Endometrial microvascular endothelial cells (primary cell): ENCODE results near the gene AMELY. TPM values are rescaled to one million over a fixed set of nuclear protein-coding genes. Genes with fewer than 3 reads are reported as not detected.
"Not testable (repeated sequence)": the region's sequence is repeated elsewhere in the genome, so short reads cannot be mapped to it uniquely, and the experiment has no call there.

Experiments used
- in situ Hi-C: cut with HindIII; loops from 2 replicates; pipeline ENCODE4 v1.10.0; 2017; ENCODE audit warnings: low sequenced_read_pairs, low pct_unique_long_range_greater_than_20kb; ENCODE audit errors: inconsistent ontology term
- total RNA-seq: library from RNA; depleted of rRNA; stranded (reverse); fragments of >200 nt; gene quantifications from one replicate; pipeline ENCODE4 v1.2.3, GENCODE V29; 2015; ENCODE audit errors: inconsistent ontology term

The AMELY gene, protein sequence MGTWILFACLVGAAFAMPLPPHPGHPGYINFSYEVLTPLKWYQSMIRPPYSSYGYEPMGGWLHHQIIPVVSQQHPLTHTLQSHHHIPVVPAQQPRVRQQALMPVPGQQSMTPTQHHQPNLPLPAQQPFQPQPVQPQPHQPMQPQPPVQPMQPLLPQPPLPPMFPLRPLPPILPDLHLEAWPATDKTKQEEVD
- not detected for total RNA-seq

DNA sequence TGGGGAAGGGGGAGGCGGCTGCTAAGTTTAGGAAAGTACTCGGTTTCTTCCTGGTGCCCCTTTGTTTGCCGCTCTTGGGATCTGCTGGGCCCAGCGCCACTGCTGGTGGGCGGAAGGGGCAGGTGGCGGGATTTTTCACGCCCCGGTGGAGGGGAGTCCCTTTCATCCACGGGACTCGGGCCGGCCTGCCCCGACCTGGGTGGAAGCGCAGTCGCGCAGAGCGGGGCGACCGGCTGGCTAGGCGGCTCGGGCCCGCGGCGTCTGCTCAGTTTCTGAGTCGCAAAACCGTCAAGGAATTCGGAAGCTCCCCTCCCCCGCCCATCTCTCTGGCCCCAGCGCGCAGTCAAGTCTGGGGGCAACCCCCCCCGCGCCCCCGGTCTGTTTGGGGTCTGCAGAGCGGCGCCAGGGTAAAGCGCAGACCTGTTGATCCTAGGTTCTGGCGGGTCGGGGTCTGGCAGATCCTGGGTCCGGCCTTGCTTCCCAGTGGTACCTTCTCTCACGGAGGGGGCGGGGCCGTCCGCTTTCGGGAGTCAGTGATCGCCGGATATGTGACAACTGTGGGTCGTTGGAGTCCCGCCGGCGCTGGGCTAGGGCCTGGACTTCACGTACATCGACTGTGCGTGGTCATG is at the start of gene AMELY:
Gene AMELY, minus strand, starts transcription at position 500 of the 629 bp plus-strand sequence. CDS start 39,144 bp downstream, outside the sequence.
- in situ Hi-C loops, result no loop called here

DNA sequence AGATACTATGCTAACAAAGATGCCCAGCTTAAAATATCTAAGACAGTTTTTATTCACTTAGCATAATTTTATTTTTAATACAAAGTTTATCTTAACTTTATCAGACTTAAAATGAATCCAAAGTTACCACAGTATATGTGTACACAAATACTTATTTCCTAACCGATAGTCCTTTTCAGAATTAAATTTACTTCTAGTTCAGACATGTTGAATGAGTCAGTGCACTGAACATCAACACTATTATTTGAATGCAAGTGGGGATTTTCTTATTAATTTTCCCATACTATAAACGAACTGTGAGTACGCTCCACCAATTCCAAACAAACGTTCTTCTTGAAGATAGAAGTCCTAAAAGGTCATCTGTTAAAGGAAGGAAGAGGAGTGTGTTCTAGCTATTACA is 38.4 kb upstream of the AMELY start:
- in situ Hi-C loops, result no loop called here

DNA sequence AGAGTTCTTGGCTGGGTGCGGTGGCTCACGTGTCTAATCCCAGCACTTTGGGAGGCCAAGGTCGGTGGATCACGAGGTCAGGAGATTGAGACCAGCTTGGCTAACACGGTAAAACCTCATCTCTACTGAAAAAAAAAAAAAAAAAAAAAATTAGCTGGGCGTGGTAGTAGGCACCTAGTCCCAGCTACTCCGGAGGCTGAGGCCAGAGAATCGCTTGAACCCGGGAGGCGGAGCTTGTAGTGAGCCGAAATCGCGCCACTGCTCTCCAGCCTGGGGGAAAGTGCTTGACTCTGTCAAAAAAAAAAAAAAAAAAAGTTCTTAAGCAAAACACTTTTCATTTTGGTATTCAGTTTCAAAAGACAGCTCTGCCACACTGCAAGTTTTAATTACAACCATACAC is 36.8 kb upstream of the AMELY start:
- in situ Hi-C loops, result no loop called here

DNA sequence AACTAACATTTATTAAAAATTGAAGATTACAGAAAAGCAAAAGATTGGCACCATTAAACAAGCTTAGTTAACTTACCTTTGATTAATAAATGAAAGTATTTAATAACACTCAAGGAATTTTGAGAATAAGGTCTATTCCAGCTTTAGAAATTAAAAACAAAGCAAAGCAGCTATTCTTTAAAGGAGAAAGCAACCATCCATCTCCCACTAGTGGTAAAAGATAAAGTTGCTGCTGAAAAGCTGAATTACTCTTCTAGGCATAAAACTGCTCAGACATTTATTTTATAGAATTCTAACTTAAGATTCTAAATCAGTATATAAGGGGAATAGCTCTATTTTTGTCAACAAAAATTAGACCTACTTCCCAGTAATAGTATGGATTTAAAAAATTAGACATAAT is 36.1 kb upstream of the AMELY start:
- in situ Hi-C loops, result no loop called here

DNA sequence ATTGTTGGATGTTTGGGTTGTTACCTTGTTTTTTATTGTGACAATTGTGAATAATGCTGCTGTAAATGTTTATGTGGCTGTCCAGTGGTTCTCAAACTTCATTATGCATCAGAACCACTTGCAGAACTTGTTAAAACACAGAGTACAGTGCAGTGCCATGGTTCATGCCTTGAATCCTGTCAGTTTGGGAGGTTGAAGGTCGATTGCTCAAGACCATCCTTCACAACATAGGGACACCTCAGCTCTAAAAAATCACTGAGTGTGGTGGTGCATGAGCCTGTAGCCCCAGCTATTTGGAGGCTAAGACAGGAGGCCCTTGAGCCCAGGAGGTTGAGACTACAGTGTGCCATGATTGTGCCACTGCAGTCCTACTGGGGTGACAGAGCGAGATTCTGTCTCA is 23.9 kb upstream of the AMELY start:
- in situ Hi-C loops, result no loop called here

DNA sequence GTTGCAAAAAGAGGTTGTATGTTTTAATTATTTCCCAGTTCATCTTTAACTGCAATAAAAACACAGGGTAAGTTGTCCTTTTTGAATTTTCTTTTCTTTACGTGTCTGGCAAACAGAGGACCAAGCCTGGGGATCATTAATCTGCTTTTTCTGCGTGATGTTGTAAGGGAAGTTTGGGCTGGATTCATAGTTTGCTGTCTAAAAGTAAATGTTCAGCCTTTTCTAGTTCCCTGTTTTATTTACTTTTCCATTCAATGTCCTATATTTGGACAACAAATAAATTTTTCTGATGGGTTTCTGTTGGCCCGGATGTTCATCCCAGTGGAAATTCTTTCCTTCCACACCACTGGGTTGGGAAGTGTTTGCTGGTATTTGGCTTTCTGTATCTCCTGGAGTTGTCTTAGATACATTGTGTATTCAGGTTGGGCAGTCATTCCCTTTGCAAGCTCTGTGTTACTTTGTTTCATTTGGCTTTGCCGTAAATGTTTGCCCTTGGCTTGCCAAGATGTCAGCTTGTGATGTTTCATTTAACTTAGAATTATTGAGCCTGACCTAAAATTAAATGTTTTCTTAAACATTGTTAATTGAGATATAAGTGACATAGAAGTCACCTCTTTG is 20.3 kb upstream of the AMELY start:
- in situ Hi-C loops, result no loop called here

DNA sequence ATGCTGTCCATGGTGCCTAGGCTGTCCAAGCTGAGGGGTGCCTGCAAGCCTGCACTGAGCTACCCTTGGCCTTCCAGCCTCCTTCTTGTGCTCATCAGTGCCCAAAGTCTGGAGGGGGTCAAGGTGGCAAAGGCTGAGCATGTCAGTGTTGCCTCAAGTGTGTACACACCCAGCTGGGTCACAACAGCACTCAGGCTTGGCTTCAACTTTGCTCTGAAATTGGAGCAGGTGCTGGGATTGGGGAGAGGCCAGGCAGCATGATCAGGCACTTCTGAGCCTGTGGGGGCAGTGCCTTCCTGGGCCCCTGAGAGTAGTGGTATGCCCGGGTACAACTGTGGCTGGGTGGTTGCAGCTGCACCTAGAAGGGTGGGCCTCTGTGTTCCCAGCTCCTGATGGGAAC is 17.7 kb upstream of the AMELY start:
- in situ Hi-C loops, result no loop called here

DNA sequence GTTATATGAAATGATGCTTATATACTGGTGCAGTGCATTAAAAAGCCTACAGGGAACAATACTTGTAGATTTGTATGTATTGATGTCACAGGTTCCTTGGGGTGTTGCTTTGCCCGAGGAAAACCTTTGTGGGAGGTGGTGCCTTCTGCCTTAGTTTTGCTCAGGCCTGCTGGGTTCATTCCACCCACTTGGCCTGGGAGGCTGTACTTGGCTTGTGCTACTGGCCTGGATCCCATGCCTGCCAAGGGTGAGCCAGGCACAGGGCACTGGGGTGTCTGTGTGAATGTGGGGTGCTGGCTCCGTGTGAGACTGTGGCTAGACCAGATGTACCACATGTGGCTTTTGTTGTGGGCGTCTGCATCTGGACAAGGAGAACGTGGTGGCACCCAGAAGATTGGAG is 16.7 kb upstream of the AMELY start:
- in situ Hi-C loops, result no loop called here

DNA sequence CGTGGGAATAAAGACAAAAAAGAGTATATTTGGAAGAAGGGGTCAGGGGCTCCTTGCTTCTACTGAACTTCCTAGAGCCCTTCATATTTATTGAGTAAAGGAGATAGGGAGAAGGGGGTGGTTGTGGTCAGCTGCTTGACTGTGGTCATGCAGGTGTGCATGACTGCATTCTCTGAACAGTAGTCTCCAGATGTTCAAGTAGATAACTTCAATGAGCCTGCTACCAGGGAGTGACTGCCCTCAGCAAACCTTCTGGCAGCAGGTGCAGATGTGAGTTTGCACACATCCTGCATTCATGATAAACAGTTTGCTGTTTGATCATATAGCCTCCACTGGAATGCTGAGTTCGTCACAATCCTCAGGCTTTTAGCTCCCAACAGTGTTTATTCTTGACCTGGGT is 9.5 kb upstream of the AMELY start:
- in situ Hi-C loops, result no loop called here

DNA sequence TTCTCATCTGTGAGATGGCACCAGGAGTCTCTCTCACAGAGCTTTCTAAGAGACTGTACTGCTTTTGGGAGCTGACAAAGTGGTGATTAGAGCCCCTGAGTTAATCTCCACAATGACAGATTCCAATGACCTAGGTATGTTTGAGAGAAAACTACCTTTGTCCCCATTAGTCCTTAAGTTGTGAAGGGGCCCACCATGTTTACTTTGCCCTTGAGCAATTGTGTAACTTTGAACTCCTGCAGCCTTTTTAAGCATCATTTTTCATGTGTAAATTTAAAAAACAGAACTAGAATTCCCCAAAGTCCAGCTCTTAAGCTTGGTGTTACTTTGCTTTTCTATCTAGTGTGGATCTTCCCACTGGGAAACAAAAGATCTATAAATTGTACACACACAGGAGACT is 1.8 kb upstream of the AMELY start:
- in situ Hi-C loops, result no loop called here

DNA sequence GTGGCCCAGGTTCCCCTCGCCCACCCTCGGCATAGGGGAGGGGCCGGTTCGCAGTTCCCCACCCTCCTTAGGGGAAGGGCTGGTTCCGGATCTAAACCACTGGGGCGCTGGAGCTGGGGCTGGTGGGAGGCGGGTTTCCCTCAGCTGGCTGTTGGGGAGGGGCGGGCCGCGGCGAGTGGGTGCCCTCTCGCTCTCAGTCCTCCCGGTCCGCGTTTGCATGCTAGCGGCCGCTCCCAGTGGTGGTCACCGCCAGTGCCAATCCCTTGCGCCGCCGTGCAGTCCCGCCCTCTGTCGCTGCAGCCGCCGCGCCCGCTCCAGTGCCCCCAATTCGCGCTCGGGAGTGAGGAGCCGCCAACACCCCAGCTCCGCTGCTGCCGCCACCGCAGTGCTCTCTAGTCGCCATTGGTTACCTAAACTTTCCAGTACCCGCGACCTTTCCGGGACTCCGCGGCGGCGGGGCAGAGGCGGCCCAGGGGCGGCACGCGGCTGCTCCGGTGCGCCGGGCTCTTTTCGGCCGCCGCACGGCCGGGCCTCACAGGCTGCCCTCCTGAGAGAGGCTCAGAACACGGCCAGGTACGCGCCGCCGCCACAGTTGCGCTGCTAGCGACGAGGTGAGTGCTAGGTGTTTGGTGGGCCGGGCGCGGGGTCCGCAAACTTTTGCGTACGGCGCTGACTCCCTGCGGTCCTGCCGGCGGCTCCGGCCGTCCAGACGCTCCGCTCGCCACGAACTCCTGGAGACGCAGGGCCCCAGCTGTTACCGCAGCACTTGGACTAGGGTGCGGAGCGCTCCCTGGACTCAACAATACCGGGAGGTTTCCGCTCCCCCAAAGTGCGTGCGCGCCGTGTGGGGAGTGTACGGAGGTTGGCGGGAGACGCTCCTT is 940 bp downstream of the AMELY start, which contains the start of gene TBL1Y:
Gene TBL1Y, plus strand, starts transcription at position 326 of the 881 bp plus-strand sequence. CDS start 114,388 bp downstream, outside the sequence.
- in situ Hi-C loops, result no loop called here

DNA sequence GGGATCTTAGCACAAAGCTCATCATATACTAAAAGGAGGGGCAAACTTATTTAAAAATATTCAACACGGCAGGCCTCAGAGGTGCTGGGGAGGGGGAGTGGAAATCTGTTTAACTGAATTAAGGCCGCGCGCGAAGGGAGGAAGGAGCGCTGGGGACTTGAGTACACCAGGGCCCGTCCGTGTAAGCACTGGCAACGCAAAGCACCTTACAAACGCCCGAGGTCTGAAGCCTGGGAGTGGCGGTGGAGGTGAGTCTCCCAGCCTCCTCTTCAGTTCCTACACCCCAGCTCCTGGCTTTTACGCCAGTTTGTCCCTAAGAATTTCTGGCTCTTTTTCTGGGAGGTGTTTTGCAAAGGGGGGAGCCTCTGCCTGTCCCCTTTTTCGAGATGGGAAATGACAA is 1.7 kb downstream of the AMELY start:
- in situ Hi-C loops, result no loop called here

DNA sequence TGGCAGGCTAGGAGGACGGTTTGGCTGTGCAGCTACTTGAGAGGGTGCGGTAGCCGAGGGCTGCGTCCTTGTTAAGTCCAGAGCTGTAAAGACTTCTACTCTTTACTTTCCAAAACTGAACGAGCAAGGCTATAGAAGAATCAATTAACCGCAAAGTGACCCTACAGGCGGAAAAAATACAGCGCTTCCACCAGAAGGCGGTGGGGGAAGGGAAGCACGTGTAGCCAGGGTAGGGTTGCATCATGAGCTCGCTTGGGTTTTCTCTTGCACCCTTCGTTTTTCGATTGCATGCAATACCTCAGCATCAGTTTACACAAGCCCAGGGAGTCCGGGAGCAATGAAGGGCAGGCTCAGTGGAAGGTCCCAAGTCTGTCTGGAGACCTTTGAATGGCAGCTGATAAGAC is 2.4 kb downstream of the AMELY start:
- in situ Hi-C loops, result no loop called here

DNA sequence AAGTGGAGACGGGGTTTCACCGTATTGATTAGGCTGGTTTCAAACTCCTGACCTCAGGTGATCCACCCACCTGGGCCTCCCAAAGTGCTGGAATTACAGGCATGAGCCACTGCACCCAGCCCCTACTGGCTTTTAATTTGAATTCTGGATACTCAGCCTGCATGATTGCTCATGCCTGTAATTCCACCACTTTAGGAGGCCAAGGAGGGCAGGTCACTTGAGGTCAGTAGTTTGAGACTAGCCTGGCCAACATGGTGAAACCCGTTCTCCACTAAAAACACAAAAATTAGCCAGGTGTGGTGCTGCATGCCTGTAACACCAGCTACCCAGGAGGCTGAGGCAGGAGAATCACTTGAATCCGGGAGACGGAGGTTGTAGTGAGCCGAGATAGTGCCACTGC is 3.5 kb downstream of the AMELY start:
- in situ Hi-C loops, result not testable (repeated sequence)

DNA sequence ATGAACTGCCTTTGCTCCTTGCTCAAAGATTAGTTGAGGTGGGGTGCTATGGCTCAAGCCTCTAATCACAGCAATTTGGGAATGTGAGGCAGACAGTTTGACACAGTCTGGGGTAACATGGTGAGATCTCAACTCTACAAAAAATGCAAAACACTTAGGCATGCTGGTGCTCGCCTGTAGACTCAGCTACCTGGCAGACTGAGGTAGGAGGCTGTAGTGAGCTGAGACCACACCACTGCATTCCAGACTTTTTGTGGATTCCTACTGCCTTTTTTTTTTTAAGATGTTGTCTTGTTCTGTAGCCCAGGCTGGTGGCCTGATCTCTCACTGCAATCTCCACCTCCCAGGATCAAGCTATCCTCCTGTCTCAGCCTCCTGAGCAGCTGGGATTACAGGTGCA is 4.0 kb downstream of the AMELY start:
- in situ Hi-C loops, result no loop called here

DNA sequence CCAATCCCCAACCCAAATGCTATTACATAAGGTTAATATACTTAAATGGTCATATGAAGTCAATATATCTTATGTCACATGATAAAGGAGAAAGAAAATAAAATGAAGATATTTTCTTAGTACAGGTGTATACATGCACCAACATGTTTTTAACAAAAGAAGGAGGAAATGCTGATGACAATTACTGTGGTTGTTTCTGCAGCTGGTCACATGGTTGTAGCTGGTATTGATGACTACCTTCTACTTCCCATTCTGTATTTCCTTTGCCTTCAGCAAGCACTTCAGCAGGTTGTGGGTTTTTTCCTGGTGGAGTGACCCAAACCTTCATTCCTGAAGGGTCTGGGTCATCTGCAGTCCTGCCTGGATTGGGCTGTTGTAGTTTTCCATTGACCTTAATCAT is 9.4 kb downstream of the AMELY start:
- in situ Hi-C loops, result not testable (repeated sequence)

DNA sequence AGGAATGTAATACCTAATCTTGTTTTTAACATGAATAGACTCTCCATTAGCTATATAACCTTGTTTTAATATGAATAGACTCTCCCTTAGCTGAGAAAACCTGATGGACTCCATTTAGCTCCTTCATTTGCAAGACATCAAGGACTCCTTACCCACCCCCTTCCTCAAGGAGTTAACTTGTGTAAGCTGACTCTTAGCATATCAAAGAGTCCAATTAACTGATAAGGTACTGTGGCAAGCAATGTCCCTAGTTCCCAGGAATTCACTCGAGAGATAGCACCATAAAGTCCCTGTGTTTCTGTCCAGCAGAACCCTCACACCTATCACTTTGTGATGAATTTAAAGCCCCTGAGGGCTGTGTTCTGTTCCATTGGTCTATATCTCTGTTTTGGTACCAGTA is 16.3 kb downstream of the AMELY start:
- in situ Hi-C loops, result no loop called here

DNA sequence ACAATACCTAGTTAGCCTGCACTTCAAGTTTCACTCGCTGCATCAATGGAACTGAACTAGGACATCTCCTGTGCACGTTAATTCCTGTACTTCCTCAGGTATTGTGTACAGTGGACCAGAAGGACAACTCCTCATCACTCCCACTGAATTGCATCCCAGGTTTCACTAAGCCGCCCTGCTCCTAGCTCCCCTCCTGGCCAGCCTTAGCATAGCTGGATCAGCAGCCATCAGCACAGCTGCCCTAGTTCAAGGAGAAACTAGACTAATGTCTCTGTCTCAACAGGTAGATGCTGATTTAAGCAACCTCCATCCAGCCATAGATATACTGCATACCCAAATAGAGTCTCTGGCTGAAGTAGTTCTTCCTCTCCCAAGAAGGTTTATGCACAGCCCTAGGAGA is 17.1 kb downstream of the AMELY start:
- in situ Hi-C loops, result no loop called here

DNA sequence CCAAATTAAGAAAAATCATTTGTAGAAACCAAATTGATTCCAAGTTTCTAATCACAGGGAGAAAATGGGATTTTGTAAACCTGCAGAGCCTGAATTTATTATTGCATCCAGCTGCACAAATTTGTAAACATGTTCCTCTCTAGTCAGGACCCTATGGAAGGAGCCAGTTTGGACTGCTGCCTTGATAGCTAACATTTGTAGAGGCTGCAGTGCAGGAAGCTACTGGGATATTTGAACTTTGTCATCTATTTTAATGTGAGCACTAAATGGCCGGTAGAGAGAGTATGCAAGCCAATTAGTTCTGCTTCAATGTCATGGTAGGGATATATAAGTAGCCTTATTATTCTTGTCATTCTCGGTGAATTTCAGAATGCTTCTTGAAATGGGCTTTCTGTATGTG is 62.2 kb downstream of the AMELY start:
- in situ Hi-C loops, result no loop called here
